ENCODE data around the gene STPG2. TPM values are rescaled to one million over a fixed set of nuclear protein-coding genes. Genes with fewer than 3 reads are reported as not detected.

Gene STPG2
- total and polyA plus RNA-seq, 10 of the 15 experiments (the other 5 are each of a cell fraction or from before 2014, with no cell fraction given) = 0.13 to 0.24 TPM; not detected in 8

DNA sequence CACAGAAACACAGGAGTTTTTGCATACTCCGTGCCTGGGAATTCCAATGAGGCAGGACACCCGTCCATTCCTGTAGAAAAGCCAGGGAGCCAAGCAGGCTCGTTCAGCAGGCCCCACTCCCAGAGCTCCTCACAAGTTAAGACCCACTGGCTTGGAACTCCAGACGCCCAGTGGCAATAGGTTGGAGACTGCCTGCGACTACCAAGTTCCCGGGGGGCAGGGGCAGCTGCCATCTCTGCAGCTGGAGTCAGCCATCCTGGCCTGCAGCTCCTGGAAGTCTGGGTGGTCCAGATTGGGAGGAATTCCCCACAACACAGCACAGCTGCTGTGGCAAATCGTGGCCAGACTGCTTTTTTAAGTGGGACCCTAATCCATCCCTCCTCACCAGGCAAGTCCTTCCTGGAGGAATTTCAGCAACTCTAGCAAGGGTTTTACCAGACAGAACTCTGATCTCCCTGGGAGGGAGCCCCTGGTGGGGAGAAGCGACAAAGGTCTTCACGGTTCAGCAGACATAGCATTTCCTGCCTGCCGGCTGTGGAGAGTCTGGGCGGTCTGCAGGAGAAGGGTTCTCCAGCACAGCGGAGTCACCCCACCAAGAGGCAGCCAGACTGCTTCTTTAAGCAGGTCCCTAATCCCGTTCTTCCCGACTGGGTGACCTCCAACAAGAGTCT lies 231.9 kb downstream of the STPG2 start:
- CTCF ChIA-PET = interaction anchor here (0.8 kb wide), 1 partner anchor 14 kb away, joined by 3 read pairs; no protein-coding TSS in a partner anchor
- no peak overlapping the region for H3K4me3 ChIP-seq
- H3K79me2 ChIP-seq (ENCODE audit: control insufficient read depth, insufficient read depth, low read length) = no peaks in the 10 kb centered on the region
- SMC1A ChIA-PET (ENCODE audit: uncharacterized antibody, unreplicated experiment) = no interaction called here
- no peak overlapping the region for H3K27ac ChIP-seq (ENCODE audit: control insufficient read depth, insufficient read depth)
- DNase-seq (ENCODE audit: low read depth, low spot score) (no peak), FAIRE-seq (no peak), ATAC-seq (peak; percentile 45; the same call in 1 of the 3 replicates)
- no peak overlapping the region for H2AFZ ChIP-seq (ENCODE audit: control insufficient read depth, low read depth, low read length)
- H3K4me2 ChIP-seq (ENCODE audit: control insufficient read depth, insufficient read depth) = no peak overlapping the region
- no peaks in the 10 kb centered on the region for H3K4me1 ChIP-seq (ENCODE audit: control insufficient read depth, insufficient read depth, low read length)
- in situ Hi-C loops (cut with MboI) (no loop called here), intact Hi-C loops (cut with micrococcal nuclease; ENCODE audit: unreplicated experiment) (no loop called here)
- no peaks in the 10 kb centered on the region for H3K36me3 ChIP-seq (ENCODE audit: control insufficient read depth in 2 of 2, insufficient read depth in 2 of 2, low read length in 1 of 2)
- 18% methylated on average over 14 of the region's 14 CpGs for WGBS (ENCODE audit: insufficient coverage, insufficient replicate concordance, low lambda C conversion rate, missing lambda C conversion rate)
- H3K27me3 ChIP-seq (replicated peaks in 1 of 2; ENCODE audit: control insufficient read depth in 2 of 2, insufficient read depth in 2 of 2, low read length in 1 of 2) = no peaks in the 10 kb centered on the region
- no TSS peak for BruUV-seq (replicated peaks)
- no peaks in the 10 kb centered on the region for H3K9me3 ChIP-seq (replicated peaks; ENCODE audit: control insufficient read depth, insufficient read depth, low read length)
- RAD21 ChIA-PET (ENCODE audit: unreplicated experiment) = no interaction called here
- no peak overlapping the region for H3K9ac ChIP-seq (ENCODE audit: control insufficient read depth, insufficient read depth, low read length)
- POLR2A ChIA-PET = no interaction called here
- H4K20me1 ChIP-seq (ENCODE audit: control insufficient read depth, insufficient read depth) = no peaks in the 10 kb centered on the region
- TF ChIP-seq ZBTB11 (CRISPR knock-in tag; IDR thresholded peaks at IDR 0.05) (no peak), PAX8 (IDR thresholded peaks at IDR 0.05) (no peak), RBBP5 (conservative IDR thresholded peaks at IDR 0.05) (no peak), TARDBP (IDR thresholded peaks at IDR 0.05; ENCODE audit: borderline replicate concordance) (no peak), HDAC2 (IDR thresholded peaks at IDR 0.05) (no peak), NR2F1 (conservative IDR thresholded peaks at IDR 0.05) (no peak), CREB1 (IDR thresholded peaks at IDR 0.05; ENCODE audit: low read depth) (no peak), CTCF (IDR thresholded peaks at IDR 0.05 in 2 of 3, conservative IDR thresholded peaks at IDR 0.05 in 1 of 3; ENCODE audit: control insufficient read depth in 2 of 3, extremely low read depth in 1 of 3, insufficient read depth in 1 of 3, low read depth in 3 of 3, low read length in 3 of 3) (no peak), RELA (IDR thresholded peaks at IDR 0.05; ENCODE audit: borderline replicate concordance, partially characterized antibody) (no peak), RUNX3 (IDR thresholded peaks at IDR 0.05; ENCODE audit: low read length) (no peak), POLR2AphosphoS2 (IDR thresholded peaks at IDR 0.05; ENCODE audit: low read depth, low read length) (no peak), ZBTB4 (CRISPR knock-in tag; IDR thresholded peaks at IDR 0.05) (no peak), BCL11A (IDR thresholded peaks at IDR 0.05; ENCODE audit: low read depth, low read length) (no peak), MYC (IDR thresholded peaks at IDR 0.05; ENCODE audit: insufficient read depth, insufficient read length, insufficient replicate concordance, low read length, severe bottlenecking) (no peak), PAX5 (IDR thresholded peaks at IDR 0.05; ENCODE audit: borderline replicate concordance, low read depth, low read length) (no peak), CHD2 (IDR thresholded peaks at IDR 0.05; ENCODE audit: borderline replicate concordance, low read depth, low read length) (no peak)
- TF ChIP-seq, protein P1, sequence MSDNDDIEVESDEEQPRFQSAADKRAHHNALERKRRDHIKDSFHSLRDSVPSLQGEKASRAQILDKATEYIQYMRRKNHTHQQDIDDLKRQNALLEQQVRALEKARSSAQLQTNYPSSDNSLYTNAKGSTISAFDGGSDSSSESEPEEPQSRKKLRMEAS (IDR thresholded peaks at IDR 0.05; ENCODE audit: low read depth, low read length) = no peak
